AG04450 (cell line): ENCODE measurements around the gene USP3. TPM values are rescaled to one million over a fixed set of nuclear protein-coding genes. Genes with fewer than 3 reads are reported as not detected.

Experiments
- CTCF ChIA-PET: fragments of 300-600, 350-600 bp; formaldehyde crosslinking; extraction: SDS; loops from one replicate; lab custom pipeline; 2022; ENCODE audit warnings: antibody characterized with exemption, inconsistent platforms; lab: Charles Lee
- POLR2A ChIA-PET: fragments of 350-600 bp; formaldehyde crosslinking; extraction: SDS; loops from one replicate; lab custom pipeline; 2021; ENCODE audit warnings: antibody characterized with exemption, inconsistent platforms; lab: Yijun Ruan, JAX
- DNase-seq: peaks from one replicate; pipeline ENCODE4 v3.0.0-alpha.2; 2011; ENCODE audit warnings: low read depth, low spot score
- H3K27ac ChIP-seq: one replicate; pipeline ENCODE4 v1.5.1; 2012; ENCODE audit warnings: low read depth, low read length, control low read depth
- H3K27me3 ChIP-seq: one replicate; pipeline ENCODE4 v1.6.0; 2012; ENCODE audit warnings: low read length; ENCODE audit not compliant: control insufficient read depth, insufficient read depth
- H3K4me3 ChIP-seq: 2 replicates; pipeline ENCODE4 v1.5.1; 2011; ENCODE audit warnings: mild to moderate bottlenecking, low read depth, low read length, control low read depth
- H3K9me3 ChIP-seq: 2 replicates; pipeline ENCODE4 v1.5.1; 2012; ENCODE audit warnings: low read length; ENCODE audit not compliant: control insufficient read depth, insufficient read depth
- CTCF ChIP-seq: IDR thresholded peaks from 2 replicates; pipeline ENCODE4 v1.5.1; 2011; ENCODE audit warnings: low read depth, low read length, control low read depth, inconsistent platforms
- polyA plus RNA-seq: library from polyadenylated mRNA; depleted of rRNA; stranded (reverse); fragments of >200 nt; gene quantifications from 2 replicates; pipeline ENCODE4 v1.2.3, GENCODE V29; 2011

The USP3 gene
- polyA plus RNA-seq, 1 experiment = 30.7 TPM

GRCh38 chr15:63458794-63459395 lies 45.5 kb upstream of the USP3 start:
- TF ChIP-seq CTCF = no peak

GRCh38 chr15:63460210-63461155 lies 43.9 kb upstream of the USP3 start:
- no peak for DNase-seq
- TF ChIP-seq CTCF = no peak
- Histone ChIP-seq H3K27ac (peak overlapping the region; percentile 0), H3K27me3 (no peaks in the 10 kb centered on the region), H3K4me3 (no peak overlapping the region), H3K9me3 (peaks cover 22% of the 10 kb centered on the region)
- POLR2A ChIA-PET = no interaction called here
- CTCF ChIA-PET = no interaction called here

More at GRCh38 chr15:63458794-63459395, 45.5 kb upstream of the USP3 start:
- H3K4me3 ChIP-seq = no peak overlapping the region
- CTCF ChIA-PET = interaction anchor here (1.2 kb wide), 1 partner anchor 8 kb away, joined by 3 read pairs; no protein-coding TSS in a partner anchor
- H3K27ac ChIP-seq = no peak overlapping the region
- peaks cover 22% of the 10 kb centered on the region for H3K9me3 ChIP-seq
- no peaks in the 10 kb centered on the region for H3K27me3 ChIP-seq
- POLR2A ChIA-PET = no interaction called here
- no peak for DNase-seq

- H3K27me3 ChIP-seq = no peaks in the 10 kb centered on the region
- H3K9me3 ChIP-seq = peaks cover 22% of the 10 kb centered on the region
- peak overlapping the region; percentile 0 for H3K27ac ChIP-seq
- ChIA-PET POLR2A (no interaction called here), CTCF (no interaction called here)
- no peak for DNase-seq
- no peak for TF ChIP-seq CTCF
- H3K4me3 ChIP-seq = no peak overlapping the region
Measured at GRCh38 chr15:63461230-63461985, 43.0 kb upstream of the USP3 start.

- Histone ChIP-seq H3K27ac (no peak overlapping the region), H3K9me3 (peaks cover 22% of the 10 kb centered on the region), H3K4me3 (no peak overlapping the region), H3K27me3 (no peaks in the 10 kb centered on the region)
- TF ChIP-seq CTCF = no peak
- DNase-seq = peak; percentile 24
- ChIA-PET CTCF (interaction anchor here (1.4 to 1.7 kb wide), 2 partner anchors 59 to 173 kb away, joined by 3 to 6 read pairs; no protein-coding TSS in a partner anchor), POLR2A (interaction anchor here (0.9 kb wide), 1 partner anchor 17 kb away, joined by 4 read pairs; no protein-coding TSS in a partner anchor)
Measured at GRCh38 chr15:63462088-63462487, 42.3 kb upstream of the USP3 start.
